HFFc6 (cell line): ENCODE results near the gene MRM1. TPM values are rescaled to one million over a fixed set of nuclear protein-coding genes. Genes with fewer than 3 reads are reported as not detected.

ENCODE experiments used
- DNase-seq: peaks from one replicate; pipeline ENCODE4 v3.0.0-alpha.2; 2018
- H3K27ac Mint-ChIP-seq: 2 replicates; pipeline ENCODE4 v1.8.0; 2020; ENCODE audit warnings: mild to moderate bottlenecking, mixed read lengths
- H3K27me3 Mint-ChIP-seq: 2 replicates; pipeline ENCODE4 v1.8.0; 2021; ENCODE audit warnings: mild to moderate bottlenecking, moderate library complexity, mixed read lengths; ENCODE audit not compliant: insufficient read depth
- H3K36me3 Mint-ChIP-seq: 2 replicates; pipeline ENCODE4 v1.8.0; 2021; ENCODE audit warnings: low read depth, mixed read lengths
- H3K4me1 Mint-ChIP-seq: 2 replicates; pipeline ENCODE4 v1.8.0; 2020; ENCODE audit warnings: low read depth, mixed read lengths
- H3K4me3 Mint-ChIP-seq: 2 replicates; pipeline ENCODE4 v1.8.0; 2020; ENCODE audit warnings: mild to moderate bottlenecking, moderate library complexity, mixed read lengths
- H3K9me3 Mint-ChIP-seq: 2 replicates; pipeline ENCODE4 v1.8.0; 2020; ENCODE audit warnings: mild to moderate bottlenecking, mixed read lengths
- total RNA-seq, 6 experiments: library from RNA; stranded (reverse); fragmentation: NEBNext Ultra II Directional; extraction: Animal tissue kit (Norgen Biotek cat#: 25700); gene quantifications; 2 replicates in 1 of 6; 3 replicates in 5 of 6; pipeline ENCODE4 v1.2.3, GENCODE V29; 2021
- TF ChIP-seq, protein P1 (sequence below): fragments of 200-600 bp; sonication (generic); IDR thresholded peaks from 2 replicates; pipeline ENCODE4 v1.5.0; 2021; ENCODE audit warnings: antibody characterized with exemption, mild to moderate bottlenecking

Gene MRM1
- total RNA-seq, 6 experiments from 2014 or later, result 7.3 to 11.4 (median 7.9) TPM

DNA sequence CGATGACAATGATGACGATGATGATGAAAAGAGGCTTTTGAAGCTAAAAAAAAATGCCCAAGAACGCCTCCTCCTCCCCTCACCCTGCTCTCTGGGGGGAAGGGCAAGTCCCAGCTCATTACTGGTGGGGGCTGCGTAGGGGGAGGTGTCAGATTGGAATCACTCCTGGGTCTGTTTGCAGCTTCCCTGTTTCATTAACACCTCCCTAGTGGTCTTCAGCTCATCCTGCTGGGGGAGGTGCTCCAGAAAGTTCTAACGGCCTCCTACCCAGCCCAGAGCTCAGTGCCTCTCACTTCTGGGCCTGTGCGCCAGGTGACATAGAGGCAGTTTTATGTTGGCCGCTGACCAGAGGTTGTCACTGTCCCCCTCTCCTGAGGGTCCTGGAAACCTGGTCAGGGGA is 12.7 kb downstream of the MRM1 start:
- Mint-ChIP-seq H3K27ac (no peak overlapping the region), H3K9me3 (no peaks in the 10 kb centered on the region), H3K27me3 (no peaks in the 10 kb centered on the region; the same call in 1 of the 2 replicates), H3K4me3 (no peak overlapping the region), H3K36me3 (peaks cover 10% of the 10 kb centered on the region; the same call in 1 of the 2 replicates), H3K4me1 (peaks cover 25% of the 10 kb centered on the region)
- TF ChIP-seq, protein P1, sequence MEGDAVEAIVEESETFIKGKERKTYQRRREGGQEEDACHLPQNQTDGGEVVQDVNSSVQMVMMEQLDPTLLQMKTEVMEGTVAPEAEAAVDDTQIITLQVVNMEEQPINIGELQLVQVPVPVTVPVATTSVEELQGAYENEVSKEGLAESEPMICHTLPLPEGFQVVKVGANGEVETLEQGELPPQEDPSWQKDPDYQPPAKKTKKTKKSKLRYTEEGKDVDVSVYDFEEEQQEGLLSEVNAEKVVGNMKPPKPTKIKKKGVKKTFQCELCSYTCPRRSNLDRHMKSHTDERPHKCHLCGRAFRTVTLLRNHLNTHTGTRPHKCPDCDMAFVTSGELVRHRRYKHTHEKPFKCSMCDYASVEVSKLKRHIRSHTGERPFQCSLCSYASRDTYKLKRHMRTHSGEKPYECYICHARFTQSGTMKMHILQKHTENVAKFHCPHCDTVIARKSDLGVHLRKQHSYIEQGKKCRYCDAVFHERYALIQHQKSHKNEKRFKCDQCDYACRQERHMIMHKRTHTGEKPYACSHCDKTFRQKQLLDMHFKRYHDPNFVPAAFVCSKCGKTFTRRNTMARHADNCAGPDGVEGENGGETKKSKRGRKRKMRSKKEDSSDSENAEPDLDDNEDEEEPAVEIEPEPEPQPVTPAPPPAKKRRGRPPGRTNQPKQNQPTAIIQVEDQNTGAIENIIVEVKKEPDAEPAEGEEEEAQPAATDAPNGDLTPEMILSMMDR, result no peak
- no peak for DNase-seq

DNA sequence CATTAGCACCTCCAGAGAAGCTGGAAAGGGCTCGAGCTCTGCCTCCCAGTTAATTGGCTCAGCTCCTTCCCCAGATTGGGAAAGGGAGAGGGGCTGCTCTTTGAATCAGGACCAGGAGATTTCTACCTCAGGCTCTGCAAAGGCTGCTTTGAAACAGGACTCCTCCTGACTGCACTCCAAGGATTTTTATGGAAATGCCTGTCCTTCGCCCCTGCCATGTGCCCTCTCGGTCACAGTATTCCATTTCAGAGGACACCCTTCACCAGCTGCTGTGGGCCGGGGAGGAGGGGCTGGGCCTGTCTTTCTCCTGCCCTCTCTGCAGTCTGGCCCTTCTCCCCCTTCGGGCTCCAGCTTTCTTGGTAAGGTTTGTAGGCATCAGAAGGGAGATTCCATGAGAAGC is 13.6 kb downstream of the MRM1 start:
- no peak for DNase-seq
- TF ChIP-seq, protein P1, result no peak
- Mint-ChIP-seq H3K27ac (no peak overlapping the region), H3K4me1 (peaks cover 19% of the 10 kb centered on the region), H3K9me3 (no peaks in the 10 kb centered on the region), H3K36me3 (peaks cover 10% of the 10 kb centered on the region; the same call in 1 of the 2 replicates), H3K27me3 (peaks cover 4% of the 10 kb centered on the region; the same call in 1 of the 2 replicates), H3K4me3 (no peak overlapping the region)

DNA sequence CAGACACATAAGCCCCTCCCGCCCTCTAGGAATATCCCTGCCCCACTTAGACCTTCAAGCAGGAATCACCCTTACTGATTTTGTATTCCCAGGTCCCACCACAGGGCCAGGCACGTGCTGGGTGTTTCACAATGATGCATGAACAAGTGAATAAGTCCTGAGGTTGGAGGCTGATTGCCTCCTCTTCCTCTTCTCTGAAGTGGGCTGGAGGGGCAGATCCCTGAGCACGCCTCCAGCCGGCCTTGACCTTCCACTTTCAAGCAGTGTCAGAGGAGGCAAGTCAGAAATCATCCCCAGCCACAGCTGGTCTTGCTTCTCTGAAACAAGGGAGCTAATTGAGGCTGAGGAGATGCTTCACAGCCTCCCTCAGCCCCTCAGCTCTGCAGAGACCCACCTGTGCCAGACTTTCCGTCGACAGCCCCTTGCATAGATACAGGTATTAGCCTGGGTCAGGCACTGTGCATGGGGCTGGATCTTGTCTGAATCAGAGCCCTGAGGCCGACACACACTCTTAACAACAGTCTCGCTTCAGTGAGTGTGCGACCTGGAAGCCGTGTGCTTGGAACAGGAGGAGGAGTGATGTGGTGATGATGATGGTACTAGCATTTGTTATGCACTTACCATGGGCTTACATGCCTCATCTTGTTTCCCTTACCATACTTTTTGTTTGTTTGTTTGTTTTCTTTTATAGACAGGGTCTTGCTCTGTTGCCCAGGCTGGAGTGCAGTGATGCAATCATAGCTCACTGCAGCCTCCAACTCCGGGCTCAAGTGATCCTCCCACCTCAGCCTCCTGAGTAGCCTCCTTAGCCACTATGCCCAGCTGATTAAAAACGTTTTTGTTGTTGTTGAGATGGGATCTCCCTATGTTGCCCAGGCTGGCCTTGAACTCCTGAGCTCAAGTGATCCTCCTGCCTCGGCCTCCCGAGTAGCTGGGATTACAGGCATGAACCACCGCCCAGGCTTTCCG is 15.0 kb downstream of the MRM1 start:
- H3K4me3 Mint-ChIP-seq, result no peak overlapping the region
- H3K27ac Mint-ChIP-seq, result no peak overlapping the region
- no peak for DNase-seq

DNA sequence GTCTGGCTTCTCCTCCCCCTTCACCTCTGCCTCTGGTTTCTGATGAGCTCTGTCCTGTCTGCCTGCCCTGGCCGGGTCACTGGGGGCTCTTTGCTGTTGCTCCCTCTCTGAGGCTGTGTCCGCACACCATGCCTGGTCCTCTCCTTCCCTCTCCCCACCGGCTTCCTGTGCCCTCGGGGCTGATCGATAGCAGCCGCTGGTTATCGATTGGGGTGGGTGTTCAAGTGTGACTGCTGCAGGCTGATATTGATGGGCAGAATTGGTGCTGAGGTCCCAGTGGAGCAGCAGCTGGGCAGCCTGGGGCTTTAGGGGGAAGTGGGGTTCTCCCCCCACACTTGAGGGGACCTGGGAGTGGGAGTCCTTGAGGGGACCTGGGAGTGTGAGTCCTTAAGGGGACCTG is 16.4 kb downstream of the MRM1 start:
- peaks cover 8% of the 10 kb centered on the region for H3K27me3 Mint-ChIP-seq
- H3K36me3 Mint-ChIP-seq, result no peaks in the 10 kb centered on the region
- no peak overlapping the region for H3K27ac Mint-ChIP-seq
- H3K4me3 Mint-ChIP-seq, result no peak overlapping the region
- H3K4me1 Mint-ChIP-seq, result no peaks in the 10 kb centered on the region
- no peak for DNase-seq
- TF ChIP-seq, protein P1, result no peak
- H3K9me3 Mint-ChIP-seq, result no peaks in the 10 kb centered on the region

More for the DNA sequence above, 15.0 kb downstream of the MRM1 start:
- Mint-ChIP-seq H3K4me1 (peaks cover 8% of the 10 kb centered on the region), H3K27me3 (peaks cover 8% of the 10 kb centered on the region), H3K36me3 (peaks cover 5% of the 10 kb centered on the region; the same call in 1 of the 2 replicates), H3K9me3 (no peaks in the 10 kb centered on the region)
- TF ChIP-seq, protein P1, result no peak

DNA sequence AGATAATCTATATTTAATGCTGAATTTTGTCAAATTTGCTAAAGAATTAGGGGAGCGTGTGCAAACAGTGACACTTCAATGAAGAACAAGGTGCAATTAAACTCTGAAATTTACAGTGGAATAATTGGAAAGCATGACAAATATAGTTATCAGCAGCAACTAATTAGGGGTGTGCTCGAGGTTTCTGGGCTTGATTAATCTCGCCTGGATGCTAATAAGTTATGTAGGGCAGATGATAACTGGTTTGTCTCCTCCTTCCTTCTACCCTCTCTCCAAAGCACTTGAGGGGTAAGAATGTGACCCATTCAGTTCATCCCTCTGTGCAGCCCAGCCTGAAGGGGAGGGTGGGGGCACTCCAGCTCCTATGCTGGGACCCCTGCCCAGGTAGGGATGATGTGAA is 21.9 kb downstream of the MRM1 start:
- no peak overlapping the region for H3K27ac Mint-ChIP-seq
- no peak overlapping the region for H3K4me3 Mint-ChIP-seq
- no peak for DNase-seq
- no peaks in the 10 kb centered on the region for H3K36me3 Mint-ChIP-seq
- H3K9me3 Mint-ChIP-seq, result no peaks in the 10 kb centered on the region
- TF ChIP-seq, protein P1, result no peak
- peaks cover 12% of the 10 kb centered on the region for H3K27me3 Mint-ChIP-seq
- H3K4me1 Mint-ChIP-seq, result no peaks in the 10 kb centered on the region
